K562 (cell line): ENCODE results near the gene CBX8. TPM values are rescaled to one million over a fixed set of nuclear protein-coding genes. Genes with fewer than 3 reads are reported as not detected.

Experiments
- AFF1 ChIP-seq, 2 experiments: fragments of 450-650 bp; IDR thresholded peaks; 2 replicates each; pipeline ENCODE4 v1.6.1; 2018; ENCODE audit warnings: mild to moderate bottlenecking in 2 of 2, low read depth in 1 of 2; ENCODE audit not compliant: partially characterized antibody in 2 of 2
- CTCFL ChIP-seq: IDR thresholded peaks from 2 replicates; pipeline ENCODE4 v1.6.1; 2011; ENCODE audit warnings: borderline replicate concordance, low read depth, mild to moderate bottlenecking, moderate library complexity, low read length; ENCODE audit not compliant: insufficient read depth, poor library complexity, severe bottlenecking
- polyA plus RNA-seq, 8 experiments: library from polyadenylated mRNA; depleted of rRNA in 4 of 8; stranded (reverse) in 5 of 8; unstranded in 3 of 8; fragments of >200 nt; fragmentation: Nextera tagmentation in 2 of 8; fragmentation: Illumina TruSeq in 1 of 8; extraction: Ambion mirVana in 2 of 8; extraction: Trizol in 1 of 8; gene quantifications; 2 replicates each; pipeline versions ENCODE4 v1.2.1 to v1.2.3, GENCODE V29; 2011 to 2014; ENCODE audit warnings: inconsistent platforms in 1 of 8, missing spikeins in 1 of 8
- total RNA-seq, 7 experiments: library from RNA; depleted of rRNA in 6 of 7; stranded (reverse); fragments of >200 nt in 6 of 7; fragmentation: Illumina TruSeq in 2 of 7; extraction: Trizol in 2 of 7; gene quantifications; 2 replicates each; pipeline versions ENCODE4 v1.2.1 to v1.2.3, GENCODE V29; 2011 to 2021; ENCODE audit warnings: low replicate concordance in 1 of 7

The CBX8 gene
- total and polyA plus RNA-seq, 9 of the 15 experiments (the other 6 are each of a cell fraction or from before 2014, with no cell fraction given) = 0.08 to 11.9 (median 2.6) TPM

GRCh38 chr17:79834565-79835469 is 37.9 kb upstream of the CBX8 start (continued):
- TF ChIP-seq CTCFL (peak; percentile 62), AFF1 (IDR thresholded peaks at IDR 0.05; ENCODE audit: low read depth in 1 of 2, partially characterized antibody in 2 of 2) (peak in 1 of 2 experiments; percentile 17)
- TF ChIP-seq, all 486 proteins: peak for 67
